Pancreas (tissue), 10 donors: ENCODE results near the gene TNFRSF12A. TPM values are rescaled to one million over a fixed set of nuclear protein-coding genes. Genes with fewer than 3 reads are reported as not detected.

Experiments used
- ATAC-seq, 4 donors: fragments of 200-7000 bp; cut with Tn5 transposase; one replicate each; pipeline versions ENCODE4 v1.8.0 to v1.9.1; 2020; ENCODE audit warnings: mild to moderate bottlenecking in 4 of 4, moderate library complexity in 4 of 4
- DNase-seq, 6 donors: peaks; one replicate each; pipeline ENCODE4 v3.0.0-alpha.2; 2020
- FAIRE-seq: peaks from 2 replicates; lab custom pipeline; 2012; peaks lifted over from hg19 to GRCh38; lab: Jason Lieb, UNC
- H3K27ac ChIP-seq, 4 donors: fragments of 200-600 bp; sonication (generic); 1 replicate in 3 of 4; 2 replicates in 1 of 4; pipeline versions ENCODE4 v1.5.0 to v1.8.0; 2020
- H3K27me3 ChIP-seq, 4 donors: fragments of 200-600 bp; one replicate each; pipeline ENCODE4 v1.8.0; 2021
- H3K36me3 ChIP-seq, 3 donors: fragments of 200-600 bp; sonication (generic) in 1 of 3; one replicate each; pipeline versions ENCODE4 v1.5.0 to v1.8.0; 2020 to 2021
- H3K4me1 ChIP-seq, 3 donors: fragments of 200-600 bp; one replicate each; pipeline ENCODE4 v1.8.0; 2021
- H3K4me3 ChIP-seq, 4 donors: fragments of 200-600 bp; sonication (generic) in 2 of 4; one replicate each; pipeline versions ENCODE4 v1.5.0 to v1.8.0; 2020 to 2021
- H3K9me3 ChIP-seq, 4 donors: fragments of 200-600 bp; one replicate each; pipeline ENCODE4 v1.8.0; 2021
- WGBS, 2 donors: extraction: QIAGEN DNeasy Blood & Tissue Kit; methylation state at CpG; one replicate each; pipeline ENCODE4 v1.1.7; 2013; 5-methylcytosine and 5-hydroxymethylcytosine counted together
- intact Hi-C, 3 donors: fragments of 100-400 bp; cut with DNase I; formaldehyde crosslinking; loops; one replicate each; pipeline versions ENCODE4 v1.11.1 to v1.14.2; 2022
- polyA plus RNA-seq, 2 donors: library from polyadenylated mRNA; stranded (reverse); fragments of 200-250 nt; gene quantifications; one replicate each; pipeline ENCODE4 v1.2.3, GENCODE V29; 2013
- total RNA-seq, 6 donors: library from RNA; stranded (reverse); fragmentation: NEBNext Ultra II Directional in 4 of 6; extraction: Animal tissue kit (Norgen Biotek cat#: 25700) in 4 of 6; gene quantifications; one replicate each; pipeline versions ENCODE4 v1.2.1 to v1.2.4, GENCODE V29; 2021 to 2023
- TF ChIP-seq, protein P1 (sequence below), 4 donors: fragments of 200-600 bp; sonication (generic) in 3 of 4; IDR thresholded peaks; one replicate each; pipeline versions ENCODE4 v1.5.0 to v1.8.0; 2021; ENCODE audit warnings: antibody characterized with exemption in 4 of 4
- donor health status: healthy with polysubstance abuse.
- donor health status: DM: no; HTN: no; CAD: no; lungs with moderate emphysema.
- donor health status: DM: no; HTN: no; CAD: no.
- donor health status: control.
- donor health status: control.
- donor health status: Bipolar disorder and iron deficiency.
- donor health status: DM: yes; HTN: yes; CAD: no.
- donor health status: DM: no; HTN: no; CAD: no.
- donor health status: DM: no; HTN: no; CAD: no.
- donor health status: DM: yes; HTN: yes; CAD: no.

The TNFRSF12A gene
- total and polyA plus RNA-seq, 8 donors = 26.8 to 185 (median 77.4) TPM

DNA sequence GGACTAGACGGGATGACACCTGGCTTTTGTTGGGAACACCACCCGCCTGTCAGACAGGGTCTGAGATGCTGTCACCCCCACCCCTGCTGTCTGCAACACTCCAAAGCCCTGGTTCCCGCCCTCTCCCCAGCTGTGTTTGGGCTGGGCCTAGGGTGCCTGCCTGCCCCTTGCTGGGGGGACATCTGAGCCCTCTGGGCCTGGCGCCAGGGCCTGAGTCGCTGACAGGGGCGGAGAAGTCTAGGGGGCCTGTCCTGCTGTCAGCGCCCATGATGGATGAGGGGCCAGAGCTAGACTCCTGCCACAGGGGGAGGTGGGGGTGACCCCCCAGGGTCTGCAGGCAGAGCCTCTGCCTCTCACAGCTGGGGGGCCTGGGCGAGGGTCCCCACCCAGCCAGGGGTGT, 32.3 kb upstream of the TNFRSF12A start:
- no peak for DNase-seq
- no peak overlapping the region for H3K4me3 ChIP-seq
- TF ChIP-seq, protein P1, sequence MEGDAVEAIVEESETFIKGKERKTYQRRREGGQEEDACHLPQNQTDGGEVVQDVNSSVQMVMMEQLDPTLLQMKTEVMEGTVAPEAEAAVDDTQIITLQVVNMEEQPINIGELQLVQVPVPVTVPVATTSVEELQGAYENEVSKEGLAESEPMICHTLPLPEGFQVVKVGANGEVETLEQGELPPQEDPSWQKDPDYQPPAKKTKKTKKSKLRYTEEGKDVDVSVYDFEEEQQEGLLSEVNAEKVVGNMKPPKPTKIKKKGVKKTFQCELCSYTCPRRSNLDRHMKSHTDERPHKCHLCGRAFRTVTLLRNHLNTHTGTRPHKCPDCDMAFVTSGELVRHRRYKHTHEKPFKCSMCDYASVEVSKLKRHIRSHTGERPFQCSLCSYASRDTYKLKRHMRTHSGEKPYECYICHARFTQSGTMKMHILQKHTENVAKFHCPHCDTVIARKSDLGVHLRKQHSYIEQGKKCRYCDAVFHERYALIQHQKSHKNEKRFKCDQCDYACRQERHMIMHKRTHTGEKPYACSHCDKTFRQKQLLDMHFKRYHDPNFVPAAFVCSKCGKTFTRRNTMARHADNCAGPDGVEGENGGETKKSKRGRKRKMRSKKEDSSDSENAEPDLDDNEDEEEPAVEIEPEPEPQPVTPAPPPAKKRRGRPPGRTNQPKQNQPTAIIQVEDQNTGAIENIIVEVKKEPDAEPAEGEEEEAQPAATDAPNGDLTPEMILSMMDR (IDR thresholded peaks at IDR 0.05) = no peak
- H3K4me1 ChIP-seq = peaks cover 13 to 30% (median 17%) of the 10 kb centered on the region in 3 donors
- no peaks in the 10 kb centered on the region for H3K9me3 ChIP-seq
- intact Hi-C loops = no loop called here
- H3K27ac ChIP-seq = no peak overlapping the region
- no peaks in the 10 kb centered on the region for H3K36me3 ChIP-seq
- 77 to 78% methylated on average over 8 of the region's 8 CpGs for WGBS, 2 donors
- no peaks in the 10 kb centered on the region for H3K27me3 ChIP-seq
- no peak for ATAC-seq
- no peak for FAIRE-seq

DNA sequence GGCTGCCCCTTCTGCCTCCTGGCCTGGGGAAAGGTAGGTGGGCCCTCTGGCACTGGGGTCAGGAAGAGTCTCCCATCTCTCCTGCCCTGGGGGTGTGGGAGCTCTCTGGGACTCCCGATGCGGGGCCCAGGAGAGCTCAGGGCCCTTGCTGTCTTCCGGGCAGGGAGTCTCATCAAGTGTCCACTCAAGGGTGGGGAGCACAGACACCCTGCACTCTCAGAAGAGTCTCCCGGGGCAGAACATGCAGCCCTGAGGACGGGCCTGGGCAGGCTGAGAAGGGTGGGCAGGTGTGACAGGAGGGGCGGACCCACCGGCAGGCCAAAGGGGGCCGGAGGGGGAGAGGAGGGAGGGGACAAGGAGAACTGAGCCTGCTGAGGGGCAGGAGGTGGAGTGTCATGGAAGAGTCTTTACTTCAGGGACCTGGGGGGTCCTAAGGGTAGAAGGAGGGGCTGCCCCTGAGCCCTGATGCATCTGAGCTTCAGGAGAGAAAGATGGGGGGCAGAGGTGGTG, 31.5 kb upstream of the TNFRSF12A start:
- ATAC-seq = no peak
- Histone ChIP-seq H3K4me1 (peaks cover 13 to 27% (median 17%) of the 10 kb centered on the region in 3 donors), H3K27ac (no peak overlapping the region), H3K27me3 (no peaks in the 10 kb centered on the region), H3K4me3 (no peak overlapping the region), H3K36me3 (no peaks in the 10 kb centered on the region), H3K9me3 (no peaks in the 10 kb centered on the region)
- 84 to 85% methylated on average over 8 of the region's 8 CpGs for WGBS, 2 donors
- FAIRE-seq = no peak
- no peak for DNase-seq
- TF ChIP-seq, protein P1 (IDR thresholded peaks at IDR 0.05) = no peak
- intact Hi-C loops = no loop called here

DNA sequence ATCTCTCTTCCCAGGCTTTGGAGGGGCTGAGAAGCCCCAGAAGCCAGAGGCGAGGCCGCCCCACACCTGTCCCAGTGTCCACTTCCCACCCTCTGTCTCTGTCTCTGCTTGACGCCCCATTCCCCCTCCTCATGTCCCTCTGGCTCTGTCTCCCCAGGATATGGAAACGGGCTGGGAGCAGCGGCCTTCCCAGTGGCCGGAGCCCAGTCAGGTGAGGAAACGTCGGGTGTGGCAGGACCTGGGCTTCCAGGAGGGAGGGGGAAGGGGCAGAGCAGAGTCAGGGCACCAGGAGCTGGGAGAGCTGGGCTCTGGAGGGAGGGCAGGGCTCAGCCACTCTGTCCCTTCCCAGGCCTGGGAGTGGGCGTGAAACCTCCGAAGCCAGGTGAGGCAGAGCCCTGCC, 29.3 kb upstream of the TNFRSF12A start:
- DNase-seq = no peak
- TF ChIP-seq, protein P1 (IDR thresholded peaks at IDR 0.05) = no peak
- Histone ChIP-seq H3K36me3 (no peaks in the 10 kb centered on the region), H3K27me3 (no peaks in the 10 kb centered on the region), H3K4me1 (peaks cover 0 to 6% (median 6%) of the 10 kb centered on the region in 3 donors), H3K27ac (no peak overlapping the region), H3K9me3 (no peaks in the 10 kb centered on the region), H3K4me3 (no peak overlapping the region)
- no peak for FAIRE-seq
- WGBS, 2 donors = 66 to 68% methylated on average over 8 to 10 of the region's 10 CpGs
- intact Hi-C loops = no loop called here
- no peak for ATAC-seq

DNA sequence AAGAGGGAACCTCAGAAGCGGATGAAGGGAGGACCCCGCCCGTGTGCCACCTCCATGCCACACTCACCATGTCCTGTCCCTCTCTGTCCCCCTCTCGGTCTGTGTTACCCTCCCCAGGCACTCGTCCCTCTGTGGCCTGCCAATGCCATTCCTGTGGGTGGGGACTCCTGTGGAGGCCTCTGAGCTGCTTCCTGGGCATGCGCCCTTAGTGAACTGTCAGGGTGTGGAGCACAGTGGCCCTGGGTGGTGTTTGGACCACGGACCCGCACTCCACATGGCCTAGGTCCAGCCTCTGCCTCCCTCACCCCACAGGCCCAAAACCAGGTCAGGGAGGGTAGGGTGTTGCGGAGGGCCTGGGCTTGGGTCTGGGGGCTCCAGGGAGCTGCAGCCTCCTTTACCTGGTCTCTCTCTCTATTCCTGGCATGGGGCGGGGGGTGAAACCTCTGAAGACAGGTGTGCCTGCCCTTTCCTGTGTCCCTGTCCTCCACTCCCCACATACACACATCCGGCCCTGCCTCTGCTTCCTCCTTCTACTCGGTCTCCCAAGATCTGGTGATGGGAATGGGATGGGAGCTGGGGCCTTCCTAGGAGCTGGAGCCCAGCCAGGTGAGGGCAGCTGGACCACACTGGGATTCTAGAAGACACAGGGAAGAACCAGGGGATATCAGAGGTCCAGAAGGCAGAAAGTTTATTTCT, 28.5 kb upstream of the TNFRSF12A start:
- Histone ChIP-seq H3K9me3 (no peaks in the 10 kb centered on the region), H3K36me3 (no peaks in the 10 kb centered on the region), H3K27ac (no peak overlapping the region), H3K4me3 (no peak overlapping the region), H3K4me1 (no peaks in the 10 kb centered on the region), H3K27me3 (no peaks in the 10 kb centered on the region)
- TF ChIP-seq, protein P1 (IDR thresholded peaks at IDR 0.05) = no peak
- ATAC-seq = no peak
- WGBS, 2 donors = 88% methylated on average over 11 to 12 of the region's 12 CpGs
- intact Hi-C loops = no loop called here
- peak in 1 of 6 donors; percentile 69 for DNase-seq
- no peak for FAIRE-seq
